Astrocyte (in vitro differentiated cells and primary cell): ENCODE results near the gene IRF3.

Experiments used
- CTCF ChIP-seq: IDR thresholded peaks from 2 replicates; pipeline ENCODE4 v1.5.1; 2011; ENCODE audit warnings: low read depth, mild to moderate bottlenecking, inconsistent platforms, low read length, moderate library complexity; ENCODE audit not compliant: insufficient read depth
- EZH2 ChIP-seq: IDR thresholded peaks from 2 replicates; pipeline ENCODE4 v1.6.1; 2012; ENCODE audit warnings: mild to moderate bottlenecking, low read length, inconsistent platforms; ENCODE audit not compliant: insufficient read depth

GRCh38 chr19:49616945-49617344, 48.7 kb downstream of the IRF3 start:
- TF ChIP-seq CTCF (no peak), EZH2 (no peak)
